Heart right ventricle (tissue), 16 donors: ENCODE data around the gene OR4D1. TPM values are rescaled to one million over a fixed set of nuclear protein-coding genes. Genes with fewer than 3 reads are reported as not detected.

Experiments
- ATAC-seq, 8 donors: fragments of 200-7000 bp; cut with Tn5 transposase; one replicate each; pipeline ENCODE4 v1.9.1; 2020; ENCODE audit warnings: mild to moderate bottlenecking in 8 of 8, moderate library complexity in 8 of 8, moderate number of reproducible peaks in 1 of 8
- DNase-seq, 2 donors: peaks; one replicate each; pipeline ENCODE4 v3.0.0-alpha.2; 2020
- H3K27ac ChIP-seq, 10 donors: fragments of 200-600 bp; sonication (generic) in 2 of 10; one replicate each; pipeline versions ENCODE4 v1.5.0 to v1.8.0; 2020 to 2022; ENCODE audit warnings: mild to moderate bottlenecking in 3 of 10
- H3K27me3 ChIP-seq, 7 donors: fragments of 200-600 bp; one replicate each; pipeline ENCODE4 v1.8.0; 2021 to 2022; ENCODE audit warnings: mild to moderate bottlenecking in 2 of 7
- H3K36me3 ChIP-seq, 9 donors: fragments of 200-600 bp; sonication (generic) in 1 of 9; one replicate each; pipeline versions ENCODE4 v1.5.0 to v1.8.0; 2020 to 2022; ENCODE audit warnings: mild to moderate bottlenecking in 2 of 9
- H3K4me1 ChIP-seq, 9 donors: fragments of 200-600 bp; sonication (generic) in 1 of 9; one replicate each; pipeline versions ENCODE4 v1.5.0 to v1.8.0; 2020 to 2022; ENCODE audit warnings: mild to moderate bottlenecking in 4 of 9
- H3K4me3 ChIP-seq, 10 donors: fragments of 200-600 bp; sonication (generic) in 2 of 10; one replicate each; pipeline versions ENCODE4 v1.5.0 to v1.8.0; 2020 to 2022; ENCODE audit warnings: mild to moderate bottlenecking in 7 of 10, moderate library complexity in 2 of 10
- H3K9me3 ChIP-seq, 11 donors: fragments of 200-600 bp in 10 of 11; sonication (generic) in 2 of 11; one replicate each; pipeline versions ENCODE4 v1.5.0 to v1.8.0; 2013 to 2022; ENCODE audit warnings: mild to moderate bottlenecking in 2 of 11, control low read depth in 1 of 11, moderate library complexity in 1 of 11
- WGBS, 2 donors: extraction: QIAGEN DNeasy Blood & Tissue Kit; methylation state at CpG; one replicate each; pipeline ENCODE4 v1.1.7; 2013; ENCODE audit warnings: inconsistent platforms in 1 of 2; 5-methylcytosine and 5-hydroxymethylcytosine counted together
- intact Hi-C, 10 donors: fragments of 100-400 bp; cut with DNase I; formaldehyde crosslinking; loops; one replicate each; pipeline versions ENCODE4 v1.11.1 to v1.14.2; 2022
- polyA plus RNA-seq, 2 donors: library from polyadenylated mRNA; stranded (reverse); fragments of 200-250 nt; gene quantifications; one replicate each; pipeline ENCODE4 v1.2.3, GENCODE V29; 2013
- total RNA-seq, 10 donors: library from RNA; stranded (reverse); fragmentation: NEBNext Ultra II Directional in 3 of 10; extraction: Animal tissue kit (Norgen Biotek cat#: 25700) in 3 of 10; gene quantifications; one replicate each; pipeline versions ENCODE4 v1.2.1 to v1.2.4, GENCODE V29; 2021 to 2023
- TF ChIP-seq, protein P1 (sequence below), 9 donors: fragments of 200-600 bp; sonication (generic) in 2 of 9; IDR thresholded peaks; one replicate each; pipeline versions ENCODE4 v1.5.0 to v1.8.0; 2021 to 2022; ENCODE audit warnings: antibody characterized with exemption in 9 of 9, mild to moderate bottlenecking in 5 of 9, moderate library complexity in 1 of 9
- donor health status: Arrhythmogenic right ventricular cardiomyopathy.
- donor health status: ischemic (EF 13 %, LVEDD 7.1; RV severe dilation, severe dysfunction).
- donor health status: healthy with polysubstance abuse.
- donor health status: DM: no; HTN: yes; CAD: no.
- donor health status: DM: no; HTN: no; CAD: no.
- donor health status: ischemic (EF 25% LVEDD 6.9; RV normal size, moderate dysfunction).
- donor health status: ischemic (EF 25% LVEDD 5.7; RV mildly dilated, moderate dysfunction).
- donor health status: healthy.
- donor health status: DM: yes; HTN: yes; CAD: no.
- donor health status: Ischemic cardiomyopathy.
- donor health status: ischemic (EF 35%, LVEDD 5.7; RV mildly dilated, moderate dysfunction).
- donor health status: nonischemic (EF 11% LVEDD 7.7; RV severe dilation, severe dysfunction).
- donor health status: DM: yes; HTN: yes; CAD: no.
- donor health status: PGD.
- donor health status: ischemic (EF 29% LVEDD 5.4; RV normal size, mild dysfunction).
- donor health status: nonischemic (EF 23%, LVEDD 6.1; RV moderate dilation, normal function).

Gene OR4D1
- total and polyA plus RNA-seq, 12 donors = 0.07 TPM; not detected in 11

DNA sequence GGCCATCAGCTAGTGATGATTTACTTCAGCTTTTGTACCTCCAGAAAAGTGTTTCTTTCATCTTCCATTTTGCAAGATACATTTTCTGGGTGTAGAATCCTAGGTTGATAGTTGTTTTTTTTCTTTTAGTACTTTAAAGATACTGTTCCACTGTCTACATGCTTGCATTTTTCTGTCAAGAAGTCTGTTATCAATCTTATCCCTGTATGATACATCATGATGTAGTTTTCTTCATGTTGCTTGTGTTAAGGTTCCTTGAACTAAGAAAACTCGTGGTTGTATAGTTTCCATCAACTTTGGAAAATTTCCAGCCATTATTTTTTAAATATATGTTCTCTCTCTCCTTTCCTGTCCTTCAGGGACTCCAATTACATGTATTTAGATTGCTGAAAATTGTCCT, 40.9 kb upstream of the OR4D1 start:
- H3K4me1 ChIP-seq = no peaks in the 10 kb centered on the region
- no peak for ATAC-seq
- no peaks in the 10 kb centered on the region for H3K27me3 ChIP-seq
- no peaks in the 10 kb centered on the region for H3K36me3 ChIP-seq
- TF ChIP-seq, protein P1, sequence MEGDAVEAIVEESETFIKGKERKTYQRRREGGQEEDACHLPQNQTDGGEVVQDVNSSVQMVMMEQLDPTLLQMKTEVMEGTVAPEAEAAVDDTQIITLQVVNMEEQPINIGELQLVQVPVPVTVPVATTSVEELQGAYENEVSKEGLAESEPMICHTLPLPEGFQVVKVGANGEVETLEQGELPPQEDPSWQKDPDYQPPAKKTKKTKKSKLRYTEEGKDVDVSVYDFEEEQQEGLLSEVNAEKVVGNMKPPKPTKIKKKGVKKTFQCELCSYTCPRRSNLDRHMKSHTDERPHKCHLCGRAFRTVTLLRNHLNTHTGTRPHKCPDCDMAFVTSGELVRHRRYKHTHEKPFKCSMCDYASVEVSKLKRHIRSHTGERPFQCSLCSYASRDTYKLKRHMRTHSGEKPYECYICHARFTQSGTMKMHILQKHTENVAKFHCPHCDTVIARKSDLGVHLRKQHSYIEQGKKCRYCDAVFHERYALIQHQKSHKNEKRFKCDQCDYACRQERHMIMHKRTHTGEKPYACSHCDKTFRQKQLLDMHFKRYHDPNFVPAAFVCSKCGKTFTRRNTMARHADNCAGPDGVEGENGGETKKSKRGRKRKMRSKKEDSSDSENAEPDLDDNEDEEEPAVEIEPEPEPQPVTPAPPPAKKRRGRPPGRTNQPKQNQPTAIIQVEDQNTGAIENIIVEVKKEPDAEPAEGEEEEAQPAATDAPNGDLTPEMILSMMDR (IDR thresholded peaks at IDR 0.05) = no peak
- 50 to 52% methylated on average over 1 of the region's 1 CpG for WGBS, 2 donors
- no peak overlapping the region for H3K27ac ChIP-seq
- no peaks in the 10 kb centered on the region for H3K9me3 ChIP-seq
- DNase-seq = no peak
- intact Hi-C loops = no loop called here
- H3K4me3 ChIP-seq = no peak overlapping the region

- TF ChIP-seq, protein P1 (IDR thresholded peaks at IDR 0.05) = no peak
- H3K9me3 ChIP-seq = no peaks in the 10 kb centered on the region
- intact Hi-C loops = no loop called here
- DNase-seq = no peak
- ATAC-seq = no peak
- 73 to 75% methylated on average over 1 of the region's 1 CpG for WGBS, 2 donors
- H3K4me3 ChIP-seq = no peak overlapping the region
- no peaks in the 10 kb centered on the region for H3K36me3 ChIP-seq
- H3K27ac ChIP-seq = no peak overlapping the region
- peaks cover 0 to 3% (median 0%) of the 10 kb centered on the region in 9 donors for H3K4me1 ChIP-seq
- no peaks in the 10 kb centered on the region for H3K27me3 ChIP-seq
These were observed 39.0 kb upstream of the OR4D1 start for GRCh38 chr17:58109197-58109596.

- H3K4me3 ChIP-seq = no peak overlapping the region
- H3K9me3 ChIP-seq = no peaks in the 10 kb centered on the region
- TF ChIP-seq, protein P1 (IDR thresholded peaks at IDR 0.05) = no peak
- H3K27me3 ChIP-seq = no peaks in the 10 kb centered on the region
- no peak for ATAC-seq
- no peak overlapping the region for H3K27ac ChIP-seq
- H3K36me3 ChIP-seq = no peaks in the 10 kb centered on the region
- peaks cover 0 to 3% (median 0%) of the 10 kb centered on the region in 9 donors for H3K4me1 ChIP-seq
- WGBS, 2 donors = 59 to 69% methylated on average over 5 of the region's 5 CpGs
- intact Hi-C loops = loop anchor here (5.0 to 10.0 kb wide), 8 partner anchors 103 to 985 kb away; partner anchors contain the start of genes SRSF1 (in 6 of the 10) and MRPS23 (in 2 of the 10)
- DNase-seq = no peak
These were observed 38.2 kb upstream of the OR4D1 start for GRCh38 chr17:58110012-58110411.

DNA sequence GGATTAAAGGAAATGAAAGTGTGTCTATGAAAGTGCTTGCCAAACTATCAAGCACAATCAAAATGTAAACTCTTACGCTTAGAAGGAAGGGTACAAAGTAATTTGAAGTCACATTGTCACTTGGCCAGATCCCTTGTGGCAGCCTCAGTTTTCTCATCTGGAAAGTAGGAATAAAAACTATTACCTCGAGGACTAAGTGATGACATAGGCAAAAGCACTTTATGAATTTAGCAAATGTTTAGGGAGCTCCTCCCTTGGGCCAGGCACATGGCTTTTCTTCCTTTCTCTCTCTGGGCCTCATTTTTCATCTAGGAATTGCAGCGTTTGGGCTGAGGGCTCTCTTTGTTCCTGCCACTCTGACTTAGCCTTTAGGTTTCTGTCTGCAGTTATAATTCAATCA, 36.5 kb upstream of the OR4D1 start:
- no peak overlapping the region for H3K27ac ChIP-seq
- no peaks in the 10 kb centered on the region for H3K36me3 ChIP-seq
- peaks cover 0 to 3% (median 0%) of the 10 kb centered on the region in 7 donors for H3K27me3 ChIP-seq
- no peak overlapping the region for H3K4me3 ChIP-seq
- DNase-seq (no peak), ATAC-seq (no peak)
- peaks cover 0 to 3% (median 0%) of the 10 kb centered on the region in 9 donors for H3K4me1 ChIP-seq
- no peaks in the 10 kb centered on the region for H3K9me3 ChIP-seq
- intact Hi-C loops = loop anchor here (2.0 to 10.0 kb wide), 11 partner anchors 103 to 987 kb away; partner anchors contain the start of genes SRSF1 (in 7 of the 10) and MRPS23 (in 2 of the 10)
- TF ChIP-seq, protein P1 (IDR thresholded peaks at IDR 0.05) = no peak
- 60 to 66% methylated on average over 3 of the region's 3 CpGs for WGBS, 2 donors
